ENCODE measurements around the gene LBR.

DNA sequence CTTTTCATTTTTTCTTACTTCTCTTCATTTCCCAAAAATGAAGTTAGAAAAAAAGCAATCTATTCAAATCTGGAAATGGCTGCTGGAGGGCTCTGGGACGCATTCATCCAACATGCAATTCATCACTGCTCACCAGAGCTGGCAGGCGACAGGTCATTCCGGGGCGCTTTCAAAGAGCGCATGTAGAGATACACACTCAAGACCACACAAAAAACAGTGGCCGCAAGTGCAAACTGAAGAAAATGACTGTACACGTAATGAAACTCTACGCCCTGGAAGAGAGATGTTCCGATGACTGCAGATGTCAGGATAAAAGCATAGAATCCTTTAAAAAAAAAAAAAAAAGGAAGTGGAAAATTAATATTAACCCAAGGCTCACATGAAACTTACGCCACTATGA is 15.5 kb downstream of the LBR start:
- TF ChIP-seq, protein P1, sequence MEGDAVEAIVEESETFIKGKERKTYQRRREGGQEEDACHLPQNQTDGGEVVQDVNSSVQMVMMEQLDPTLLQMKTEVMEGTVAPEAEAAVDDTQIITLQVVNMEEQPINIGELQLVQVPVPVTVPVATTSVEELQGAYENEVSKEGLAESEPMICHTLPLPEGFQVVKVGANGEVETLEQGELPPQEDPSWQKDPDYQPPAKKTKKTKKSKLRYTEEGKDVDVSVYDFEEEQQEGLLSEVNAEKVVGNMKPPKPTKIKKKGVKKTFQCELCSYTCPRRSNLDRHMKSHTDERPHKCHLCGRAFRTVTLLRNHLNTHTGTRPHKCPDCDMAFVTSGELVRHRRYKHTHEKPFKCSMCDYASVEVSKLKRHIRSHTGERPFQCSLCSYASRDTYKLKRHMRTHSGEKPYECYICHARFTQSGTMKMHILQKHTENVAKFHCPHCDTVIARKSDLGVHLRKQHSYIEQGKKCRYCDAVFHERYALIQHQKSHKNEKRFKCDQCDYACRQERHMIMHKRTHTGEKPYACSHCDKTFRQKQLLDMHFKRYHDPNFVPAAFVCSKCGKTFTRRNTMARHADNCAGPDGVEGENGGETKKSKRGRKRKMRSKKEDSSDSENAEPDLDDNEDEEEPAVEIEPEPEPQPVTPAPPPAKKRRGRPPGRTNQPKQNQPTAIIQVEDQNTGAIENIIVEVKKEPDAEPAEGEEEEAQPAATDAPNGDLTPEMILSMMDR (IDR thresholded peaks at IDR 0.05; ENCODE audit: borderline replicate concordance, extremely low read depth, low read length, poor library complexity, severe bottlenecking): no peak
- TF ChIP-seq EZH2 (IDR thresholded peaks at IDR 0.05; ENCODE audit: borderline replicate concordance, low read depth, low read length, severe bottlenecking): no peak
